Superior temporal gyrus (tissue), 1 donor: ENCODE data around the gene TAS2R19.
A peak's percentile ranks its signal among the peaks of the same experiment; 100 is the strongest.
"Not testable (repeated sequence)": the region's sequence is repeated elsewhere in the genome, so short reads cannot be mapped to it uniquely, and the experiment has no call there.

ENCODE experiments used
- DNase-seq: peaks from one replicate; pipeline ENCODE4 v3.0.0-alpha.2; 2016; ENCODE audit errors: extremely low spot score

Gene TAS2R19

GRCh38 chr12:11022520-11022919 lies at the start of gene TAS2R19:
Gene TAS2R19, minus strand, starts transcription at chr12:11022620. Its CDS starts 49 bp downstream, at chr12:11022571.
- DNase-seq, result no peak

- no peak for DNase-seq
These were observed 49.0 kb upstream of the TAS2R19 start for GRCh38 chr12:11071414-11071813.

GRCh38 chr12:11070999-11071398 lies 48.6 kb upstream of the TAS2R19 start:
- DNase-seq, result no peak

- no peak for DNase-seq
These were observed 47.5 kb upstream of the TAS2R19 start for GRCh38 chr12:11069854-11070365.

GRCh38 chr12:11067514-11067913 lies 45.1 kb upstream of the TAS2R19 start:
- no peak for DNase-seq

GRCh38 chr12:11062194-11062593 lies 39.8 kb upstream of the TAS2R19 start, which contains the start of gene TAS2R46:
Gene TAS2R46, minus strand, starts transcription at chr12:11062294. Its CDS starts 0 bp downstream, at chr12:11062294.
- not testable (repeated sequence) for DNase-seq

- DNase-seq, result no peak
These were observed 37.4 kb upstream of the TAS2R19 start for GRCh38 chr12:11059784-11060183.

GRCh38 chr12:11059041-11059440 lies 36.6 kb upstream of the TAS2R19 start:
- no peak for DNase-seq

- no peak for DNase-seq
These were observed 32.9 kb upstream of the TAS2R19 start for GRCh38 chr12:11055306-11055705.

- DNase-seq, result not testable (repeated sequence)
These were observed 27.5 kb upstream of the TAS2R19 start for GRCh38 chr12:11049806-11050531.

GRCh38 chr12:11041366-11041765 lies 18.9 kb upstream of the TAS2R19 start:
- DNase-seq, result not testable (repeated sequence)

- no peak for DNase-seq
These were observed 17.7 kb upstream of the TAS2R19 start for GRCh38 chr12:11040162-11040561.

GRCh38 chr12:11039171-11039570 lies 16.8 kb upstream of the TAS2R19 start:
- no peak for DNase-seq

GRCh38 chr12:11033959-11034358 lies 11.5 kb upstream of the TAS2R19 start:
- DNase-seq, result not testable (repeated sequence)

- DNase-seq, result no peak
These were observed 8.9 kb upstream of the TAS2R19 start, which contains the start of gene TAS2R31 for GRCh38 chr12:11031307-11031706. Gene TAS2R31, minus strand, starts transcription at chr12:11031407. Its CDS starts 72 bp downstream, at chr12:11031335.

GRCh38 chr12:11026118-11026517 lies 3.7 kb upstream of the TAS2R19 start:
- no peak for DNase-seq

GRCh38 chr12:11023387-11023786 lies 967 bp upstream of the TAS2R19 start:
- no peak for DNase-seq

GRCh38 chr12:11016937-11017336 lies 5.5 kb downstream of the TAS2R19 start:
- DNase-seq, result peak; percentile 86

GRCh38 chr12:11015775-11016430 lies 6.5 kb downstream of the TAS2R19 start:
- DNase-seq, result no peak

- DNase-seq, result no peak
These were observed 8.2 kb downstream of the TAS2R19 start for GRCh38 chr12:11014234-11014633.

GRCh38 chr12:11007608-11008007 lies 14.8 kb downstream of the TAS2R19 start:
- DNase-seq, result no peak

GRCh38 chr12:10998204-10998603 lies 24.2 kb downstream of the TAS2R19 start, which contains the start of gene TAS2R20:
Gene TAS2R20, minus strand, starts transcription at chr12:10998304. Its CDS starts 429 bp downstream, at chr12:10997875.
- DNase-seq, result no peak

- no peak for DNase-seq
These were observed 28.1 kb downstream of the TAS2R19 start for GRCh38 chr12:10994307-10994706.
